ENCODE data around the gene DHX15. TPM values are rescaled to one million over a fixed set of nuclear protein-coding genes. Genes with fewer than 3 reads are reported as not detected.

DHX15 gene
- total RNA-seq, 4 donors from 2014 or later = 118 to 203 (median 170) TPM

DNA sequence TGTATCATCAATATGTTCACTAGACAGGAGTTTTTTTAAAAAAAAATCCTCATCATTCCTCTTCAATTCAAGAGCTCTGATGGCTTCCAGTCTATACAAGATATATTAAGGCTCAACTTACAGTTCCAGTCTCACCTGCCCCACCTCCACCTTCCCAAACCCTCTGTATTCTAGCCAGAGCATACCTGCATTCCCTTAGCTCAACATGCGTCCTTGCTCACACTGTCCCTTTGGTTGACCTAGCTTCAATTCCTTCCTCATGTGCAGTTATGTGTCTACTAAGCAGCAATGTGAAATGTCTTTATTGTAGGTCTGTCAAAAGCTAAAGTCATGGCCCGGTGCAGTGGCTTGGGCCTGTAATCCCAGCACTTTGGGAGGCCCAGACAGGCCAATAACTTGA is 10.8 kb downstream of the DHX15 start:
- intact Hi-C loops (cut with DNase I; ENCODE audit: low total_unique reads) = no loop called here
- TF ChIP-seq POLR2AphosphoS5 (IDR thresholded peaks at IDR 0.05) (no peak), POLR2A (IDR thresholded peaks at IDR 0.05) (no peak), EP300 (IDR thresholded peaks at IDR 0.05; ENCODE audit: low read depth) (no peak)
- TF ChIP-seq, protein P1, sequence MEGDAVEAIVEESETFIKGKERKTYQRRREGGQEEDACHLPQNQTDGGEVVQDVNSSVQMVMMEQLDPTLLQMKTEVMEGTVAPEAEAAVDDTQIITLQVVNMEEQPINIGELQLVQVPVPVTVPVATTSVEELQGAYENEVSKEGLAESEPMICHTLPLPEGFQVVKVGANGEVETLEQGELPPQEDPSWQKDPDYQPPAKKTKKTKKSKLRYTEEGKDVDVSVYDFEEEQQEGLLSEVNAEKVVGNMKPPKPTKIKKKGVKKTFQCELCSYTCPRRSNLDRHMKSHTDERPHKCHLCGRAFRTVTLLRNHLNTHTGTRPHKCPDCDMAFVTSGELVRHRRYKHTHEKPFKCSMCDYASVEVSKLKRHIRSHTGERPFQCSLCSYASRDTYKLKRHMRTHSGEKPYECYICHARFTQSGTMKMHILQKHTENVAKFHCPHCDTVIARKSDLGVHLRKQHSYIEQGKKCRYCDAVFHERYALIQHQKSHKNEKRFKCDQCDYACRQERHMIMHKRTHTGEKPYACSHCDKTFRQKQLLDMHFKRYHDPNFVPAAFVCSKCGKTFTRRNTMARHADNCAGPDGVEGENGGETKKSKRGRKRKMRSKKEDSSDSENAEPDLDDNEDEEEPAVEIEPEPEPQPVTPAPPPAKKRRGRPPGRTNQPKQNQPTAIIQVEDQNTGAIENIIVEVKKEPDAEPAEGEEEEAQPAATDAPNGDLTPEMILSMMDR (IDR thresholded peaks at IDR 0.05) = no peak
- peaks cover 9 to 62% (median 17%) of the 10 kb centered on the region in 4 donors for H3K4me1 ChIP-seq
- H3K27ac ChIP-seq = peak overlapping the region in 1 of 4 donors; percentile 4
- H3K4me3 ChIP-seq = no peak overlapping the region
- WGBS, 2 donors (ENCODE audit: low coverage in 1 of 2) = 0 to 43% methylated on average over 1 to 2 of the region's 2 CpGs
- H3K27me3 ChIP-seq = no peaks in the 10 kb centered on the region
- H3K9me3 ChIP-seq = no peaks in the 10 kb centered on the region
- no peak for DNase-seq
- in situ Hi-C loops (cut with MboI; ENCODE audit: low pct_ligation_motif_present in 1 of 4, low pct_unique_long_range_greater_than_20kb in 1 of 4, low sequenced_read_pairs in 3 of 4) = no loop called here
- H3K36me3 ChIP-seq = peaks cover 0 to 18% (median 1%) of the 10 kb centered on the region in 4 donors

DNA sequence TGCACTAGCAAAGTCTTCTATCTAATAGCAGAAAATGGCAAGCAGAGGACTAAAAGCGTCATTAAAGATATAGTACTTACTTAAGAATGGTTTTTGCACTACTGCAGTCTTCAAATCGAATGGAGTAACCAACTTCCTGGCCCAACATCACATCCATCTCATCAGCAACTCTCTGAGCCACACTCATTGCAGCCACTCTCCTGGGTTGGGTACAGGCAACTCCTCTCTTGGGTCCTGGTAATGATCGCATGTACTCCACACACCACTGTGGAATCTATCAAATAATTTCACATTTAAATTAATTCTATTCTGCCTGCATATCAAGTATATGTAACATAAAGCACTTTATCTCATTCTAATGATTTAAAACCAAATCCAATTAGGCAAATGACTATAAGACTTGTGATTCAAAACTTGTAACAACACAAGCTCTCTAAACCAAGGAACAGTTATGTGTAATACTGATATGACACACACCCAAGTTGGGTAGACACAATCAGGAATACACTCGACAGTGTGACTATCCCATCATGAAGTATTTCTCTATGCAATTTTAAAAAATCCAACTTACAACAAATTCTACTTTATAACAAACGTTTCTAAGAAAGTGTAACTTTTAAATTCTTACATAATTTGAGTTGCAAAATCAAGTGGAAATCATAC is 13.6 kb downstream of the DHX15 start:
- WGBS, 2 donors (ENCODE audit: low coverage in 1 of 2) = 79 to 80% methylated on average over 5 of the region's 5 CpGs
- H3K4me3 ChIP-seq = no peak overlapping the region
- H3K36me3 ChIP-seq = peaks cover 0 to 11% (median 1%) of the 10 kb centered on the region in 4 donors
- no peak for TF ChIP-seq EP300 (IDR thresholded peaks at IDR 0.05; ENCODE audit: low read depth)
- no peak for TF ChIP-seq POLR2A (IDR thresholded peaks at IDR 0.05)
- TF ChIP-seq, protein P1 (IDR thresholded peaks at IDR 0.05) = no peak
- no peak for TF ChIP-seq POLR2AphosphoS5 (IDR thresholded peaks at IDR 0.05)
- H3K27ac ChIP-seq = no peak overlapping the region
- in situ Hi-C loops (cut with MboI; ENCODE audit: low pct_ligation_motif_present in 1 of 4, low pct_unique_long_range_greater_than_20kb in 1 of 4, low sequenced_read_pairs in 3 of 4) = no loop called here
- intact Hi-C loops (cut with DNase I; ENCODE audit: low total_unique reads) = no loop called here
- no peaks in the 10 kb centered on the region for H3K27me3 ChIP-seq
- no peak for DNase-seq
- no peaks in the 10 kb centered on the region for H3K9me3 ChIP-seq
- H3K4me1 ChIP-seq = peaks cover 0 to 59% (median 16%) of the 10 kb centered on the region in 4 donors

DNA sequence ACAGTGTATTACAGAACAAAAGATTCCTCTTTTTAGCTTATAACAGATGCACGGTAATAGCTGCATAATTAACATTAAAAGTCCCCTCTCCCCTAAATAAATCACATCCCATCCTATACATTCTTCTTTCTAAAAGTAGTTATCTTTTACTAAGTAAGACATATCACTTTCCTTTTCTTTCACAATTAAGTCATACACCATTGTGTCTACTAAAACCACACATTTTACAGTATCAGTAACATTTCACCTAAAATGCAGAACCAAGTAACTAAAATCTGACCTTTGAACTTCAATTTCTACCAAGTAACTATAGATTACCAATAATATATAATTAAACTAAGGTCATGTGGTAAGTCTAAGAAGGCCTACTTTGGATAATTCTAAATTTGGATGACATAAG is 14.2 kb downstream of the DHX15 start:
- in situ Hi-C loops (cut with MboI; ENCODE audit: low pct_ligation_motif_present in 1 of 4, low pct_unique_long_range_greater_than_20kb in 1 of 4, low sequenced_read_pairs in 3 of 4) (no loop called here), intact Hi-C loops (cut with DNase I; ENCODE audit: low total_unique reads) (no loop called here)
- TF ChIP-seq EP300 (IDR thresholded peaks at IDR 0.05; ENCODE audit: low read depth) (no peak), POLR2A (IDR thresholded peaks at IDR 0.05) (no peak), POLR2AphosphoS5 (IDR thresholded peaks at IDR 0.05) (no peak)
- TF ChIP-seq, protein P1 (IDR thresholded peaks at IDR 0.05) = no peak
- Histone ChIP-seq H3K36me3 (peaks cover 0 to 5% (median 0%) of the 10 kb centered on the region in 4 donors), H3K9me3 (no peaks in the 10 kb centered on the region), H3K27ac (no peak overlapping the region), H3K4me3 (no peak overlapping the region), H3K27me3 (no peaks in the 10 kb centered on the region), H3K4me1 (peaks cover 0 to 63% (median 21%) of the 10 kb centered on the region in 4 donors)
- 55 to 65% methylated on average over 1 of the region's 1 CpG for WGBS, 2 donors (ENCODE audit: low coverage in 1 of 2)
- DNase-seq = no peak

DNA sequence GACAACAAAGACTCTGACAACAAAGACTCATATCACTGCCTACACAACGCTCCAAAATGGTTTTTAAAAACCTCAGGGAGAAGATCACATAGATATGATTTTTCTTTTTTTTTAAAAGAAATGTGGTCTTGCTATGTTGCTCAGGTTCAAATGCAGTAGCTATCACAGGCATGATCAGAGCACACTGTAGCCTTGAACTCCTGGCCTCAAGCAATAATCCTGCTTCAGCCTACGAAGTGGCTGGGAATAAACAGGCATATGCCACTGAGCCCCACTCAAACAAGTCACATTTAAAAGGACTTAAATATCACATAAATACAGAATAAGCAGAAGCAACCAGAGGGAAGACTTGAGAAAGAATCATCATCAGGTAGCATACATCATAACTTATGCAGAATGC is 14.7 kb downstream of the DHX15 start:
- in situ Hi-C loops (cut with MboI; ENCODE audit: low pct_ligation_motif_present in 1 of 4, low pct_unique_long_range_greater_than_20kb in 1 of 4, low sequenced_read_pairs in 3 of 4) = no loop called here
- H3K27ac ChIP-seq = no peak overlapping the region
- intact Hi-C loops (cut with DNase I; ENCODE audit: low total_unique reads) = no loop called here
- no peak for DNase-seq
- no peak overlapping the region for H3K4me3 ChIP-seq
- 77 to 78% methylated on average over 1 to 2 of the region's 2 CpGs for WGBS, 2 donors (ENCODE audit: low coverage in 1 of 2)
- no peaks in the 10 kb centered on the region for H3K9me3 ChIP-seq
- H3K27me3 ChIP-seq = no peaks in the 10 kb centered on the region
- H3K4me1 ChIP-seq = peaks cover 0 to 63% (median 25%) of the 10 kb centered on the region in 4 donors
- H3K36me3 ChIP-seq = peaks cover 0 to 4% (median 0%) of the 10 kb centered on the region in 4 donors
- TF ChIP-seq POLR2A (IDR thresholded peaks at IDR 0.05) = no peak
- TF ChIP-seq EP300 (IDR thresholded peaks at IDR 0.05; ENCODE audit: low read depth) = no peak
